ENCODE data around the gene CRTAP.
"Not testable (repeated sequence)": the region's sequence is repeated elsewhere in the genome, so short reads cannot be mapped to it uniquely, and the experiment has no call there.

The CRTAP gene

DNA sequence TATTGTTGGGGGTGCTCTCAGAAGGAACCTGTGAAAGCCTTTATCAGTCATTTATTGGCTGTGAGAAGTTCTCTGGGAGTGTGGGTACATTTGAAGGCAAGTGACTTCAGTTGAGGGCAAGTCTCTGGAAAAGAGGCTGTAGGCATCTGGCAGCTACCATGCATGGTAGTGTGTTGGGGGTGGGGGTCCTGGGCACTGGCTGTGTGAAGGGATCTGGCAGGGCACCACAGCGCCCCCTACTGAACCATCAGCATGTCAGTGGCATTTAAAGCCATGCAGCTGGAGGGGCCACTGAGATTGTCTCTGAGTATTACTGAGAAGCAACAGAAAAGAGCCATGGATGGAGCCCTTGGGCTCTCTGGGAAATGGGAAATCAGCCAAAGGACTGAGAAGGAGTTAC is 30.6 kb downstream of the CRTAP start:
- no peak for DNase-seq (ENCODE audit: low read depth)

DNA sequence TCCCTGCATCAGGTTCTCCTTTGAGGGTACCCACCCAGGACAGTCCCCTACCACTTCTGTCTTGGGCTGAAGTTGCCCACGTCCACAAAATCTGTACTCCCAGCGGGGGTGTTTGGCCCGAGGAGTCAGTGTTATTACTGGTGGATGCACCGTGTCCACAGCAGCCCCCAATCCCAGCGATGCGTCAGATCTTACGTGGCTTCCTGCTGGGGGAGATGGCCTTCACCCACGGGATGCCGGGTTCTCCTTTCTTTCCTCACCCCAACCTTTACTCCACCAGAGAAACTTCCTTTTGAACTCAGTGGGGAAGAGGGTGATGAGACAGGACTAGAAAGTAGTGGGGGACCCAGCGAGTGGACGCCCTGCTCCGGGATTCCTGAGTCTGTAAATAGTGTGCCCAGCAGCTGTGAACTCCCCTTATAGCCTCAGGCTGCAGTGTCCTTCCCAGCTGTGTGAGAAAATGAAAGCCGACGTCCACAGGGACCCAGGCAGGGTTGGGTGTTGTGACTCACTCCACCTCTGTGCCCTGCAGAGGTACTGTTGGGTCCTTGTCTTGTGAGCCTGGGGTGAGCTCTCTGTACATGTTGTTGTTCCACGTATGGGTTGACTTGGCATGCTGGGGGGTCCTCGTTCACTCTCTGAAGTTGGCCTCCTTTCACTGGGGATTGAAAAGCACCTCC is 31.5 kb downstream of the CRTAP start:
- no peak for DNase-seq (ENCODE audit: low read depth)

DNA sequence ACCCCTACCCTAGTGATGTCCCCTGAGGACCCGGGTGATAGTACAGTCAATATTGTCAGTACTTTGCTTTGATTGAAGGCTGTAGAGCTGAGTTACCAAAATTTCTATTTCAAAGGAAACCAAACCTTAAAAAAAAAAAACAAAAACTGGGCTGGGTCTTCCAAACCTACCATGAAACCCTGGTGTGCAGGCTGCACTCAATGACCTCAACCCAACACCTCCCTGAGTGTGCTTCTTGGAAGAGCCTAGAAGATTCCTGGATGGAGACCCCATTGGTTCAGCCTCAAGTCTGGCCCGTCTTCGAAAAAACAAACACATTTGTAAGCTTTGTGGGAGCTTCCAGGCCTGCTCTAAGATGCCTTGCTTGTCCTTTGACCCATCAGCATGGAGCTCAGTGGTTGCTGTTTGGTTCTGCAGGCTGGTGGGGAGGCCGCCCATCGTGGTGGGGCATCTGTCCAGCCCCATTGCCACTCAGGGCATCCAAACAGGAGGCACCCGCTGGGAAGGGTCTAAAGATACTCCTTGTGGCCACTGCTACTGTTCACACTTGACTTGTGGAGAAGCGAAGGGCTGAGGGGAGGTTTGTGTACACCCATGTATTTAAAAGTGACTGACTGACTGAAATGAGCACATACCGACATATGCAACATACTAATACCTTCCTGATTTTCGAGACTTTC is 32.2 kb downstream of the CRTAP start:
- no peak for DNase-seq (ENCODE audit: low read depth)

DNA sequence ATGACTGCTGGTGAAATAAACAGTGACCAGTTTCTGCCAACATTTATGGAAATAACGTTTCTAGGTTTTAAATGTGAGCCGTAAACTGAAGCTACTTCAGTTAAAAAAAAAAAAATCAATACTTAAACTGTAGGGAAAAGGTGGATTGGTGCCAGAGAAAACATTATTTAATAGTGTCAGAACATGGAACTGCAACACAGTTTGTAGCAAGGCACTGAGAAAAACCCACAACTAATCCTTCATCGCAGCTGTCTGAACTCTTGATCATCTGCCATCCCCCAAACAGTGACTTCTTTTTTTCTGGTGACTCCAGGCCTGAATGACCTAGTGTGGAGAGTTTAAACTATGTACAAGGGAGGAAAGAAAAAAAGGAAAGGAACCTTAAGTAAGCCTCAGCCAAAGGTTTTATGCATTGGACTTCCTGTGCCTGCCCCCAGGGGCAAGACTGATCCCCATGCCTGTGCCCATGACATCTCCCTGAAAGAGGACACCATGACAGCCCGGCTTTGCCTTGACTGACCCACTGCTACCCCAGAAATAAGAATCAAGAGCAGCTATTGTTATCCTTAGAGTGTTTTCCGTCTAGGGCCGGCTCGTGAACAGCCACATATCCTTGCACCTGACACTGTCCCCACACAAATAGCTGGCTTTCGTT is 33.1 kb downstream of the CRTAP start:
- DNase-seq (ENCODE audit: low read depth): no peak

DNA sequence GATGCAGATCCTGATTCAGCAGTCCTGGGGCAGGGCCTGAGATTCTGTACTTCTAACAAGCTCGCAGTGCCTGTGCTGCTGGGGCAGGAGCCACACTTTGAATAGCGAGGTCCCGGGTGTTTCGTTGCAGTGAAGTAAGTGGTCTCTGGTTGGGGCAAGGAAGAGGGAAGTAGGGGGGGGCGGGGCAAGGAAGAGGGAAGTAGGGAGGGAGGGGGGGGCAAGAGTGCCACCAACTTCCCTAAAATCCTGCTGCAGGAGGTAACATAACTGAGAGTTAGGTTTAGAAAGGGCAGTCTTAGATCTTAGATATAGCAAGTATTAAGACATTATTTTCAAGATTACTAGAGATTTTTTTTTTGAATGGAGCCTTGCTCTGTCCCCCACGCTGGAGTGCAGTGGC is 35.5 kb downstream of the CRTAP start:
- no peak for DNase-seq (ENCODE audit: low read depth)

DNA sequence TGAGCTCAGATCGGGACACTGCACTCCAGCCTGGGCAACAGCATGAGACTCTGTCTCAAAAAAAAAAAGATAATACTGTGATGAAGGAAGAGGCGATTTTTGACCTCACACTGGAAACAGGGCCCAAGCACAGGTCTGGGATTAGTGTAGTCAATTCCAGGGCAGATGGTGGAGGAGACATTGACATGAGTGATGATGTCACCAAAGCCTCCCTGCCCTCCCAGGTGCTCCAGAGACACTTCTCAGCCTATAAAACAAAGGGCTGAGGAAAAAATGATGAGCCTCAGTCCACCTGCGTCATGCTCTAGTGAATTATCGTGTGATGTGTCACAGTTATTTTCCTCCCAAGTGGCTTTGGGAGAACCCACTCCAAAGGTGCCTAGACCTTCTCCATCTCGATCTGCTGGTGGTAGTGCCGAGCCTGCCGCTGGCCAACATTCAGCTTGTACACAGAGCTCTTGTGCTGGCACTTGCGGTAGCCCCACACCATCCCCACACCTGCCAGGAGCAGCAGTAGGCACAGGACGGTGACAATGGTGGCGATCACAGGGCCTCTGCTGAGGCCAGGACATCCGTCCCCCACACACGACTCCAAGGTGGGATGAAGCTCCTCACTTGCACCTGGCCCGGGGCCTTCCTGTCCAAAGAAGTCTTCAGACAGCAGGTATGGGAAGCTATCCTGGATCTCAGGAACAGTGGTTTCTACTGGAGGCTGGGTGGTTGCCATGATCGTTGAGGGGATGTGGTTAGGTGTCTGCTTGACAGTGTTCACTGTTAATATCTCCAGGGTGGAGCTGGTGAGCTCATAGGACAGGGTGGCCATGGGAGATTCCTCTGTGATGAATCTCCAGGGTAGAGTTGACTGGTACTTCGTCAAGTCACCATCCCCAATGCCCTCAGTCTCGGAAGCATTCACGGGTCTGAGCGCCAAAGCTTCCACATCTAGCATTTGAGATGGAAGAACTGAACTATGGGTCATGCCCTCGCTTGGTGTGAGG is 38.8 kb downstream of the CRTAP start:
- no peak for DNase-seq (ENCODE audit: low read depth)

DNA sequence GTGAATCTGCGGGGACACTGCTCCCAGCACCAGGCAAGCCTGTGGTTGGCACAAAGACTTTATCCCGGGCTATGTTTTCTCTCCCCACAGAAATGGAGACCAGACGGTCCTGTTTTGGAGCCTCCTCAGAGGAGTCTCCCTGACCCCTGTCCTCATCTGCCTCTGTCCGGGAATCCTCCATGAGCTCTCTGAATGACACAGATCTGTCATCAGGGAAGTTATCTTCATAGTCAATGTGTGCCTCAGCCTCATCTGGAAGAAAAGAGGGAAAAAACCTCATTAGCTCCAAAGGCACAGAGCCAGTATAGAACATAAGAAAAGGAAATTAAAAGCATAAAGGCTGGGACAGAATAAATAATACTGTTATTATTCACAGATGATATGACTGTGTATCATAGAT is 40.0 kb downstream of the CRTAP start:
- no peak for DNase-seq (ENCODE audit: low read depth)

DNA sequence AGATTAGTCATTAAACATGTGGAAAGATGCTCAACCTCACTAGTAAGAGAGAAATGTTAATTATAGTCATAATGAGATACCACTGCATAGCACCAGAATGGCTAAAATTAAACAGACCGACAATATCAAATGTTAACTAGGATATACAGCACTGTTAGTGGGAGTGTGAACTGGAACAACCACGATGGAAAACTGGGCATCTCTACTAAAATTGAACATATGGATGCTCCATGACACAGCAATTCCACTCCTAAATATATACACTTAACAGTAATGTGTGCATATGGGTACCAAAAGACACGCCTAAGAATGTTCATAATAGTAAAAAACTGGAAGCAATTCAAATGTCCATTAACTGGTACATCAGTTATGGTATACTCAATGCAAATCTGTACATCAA is 41.5 kb downstream of the CRTAP start:
- DNase-seq (ENCODE audit: low read depth): no peak

DNA sequence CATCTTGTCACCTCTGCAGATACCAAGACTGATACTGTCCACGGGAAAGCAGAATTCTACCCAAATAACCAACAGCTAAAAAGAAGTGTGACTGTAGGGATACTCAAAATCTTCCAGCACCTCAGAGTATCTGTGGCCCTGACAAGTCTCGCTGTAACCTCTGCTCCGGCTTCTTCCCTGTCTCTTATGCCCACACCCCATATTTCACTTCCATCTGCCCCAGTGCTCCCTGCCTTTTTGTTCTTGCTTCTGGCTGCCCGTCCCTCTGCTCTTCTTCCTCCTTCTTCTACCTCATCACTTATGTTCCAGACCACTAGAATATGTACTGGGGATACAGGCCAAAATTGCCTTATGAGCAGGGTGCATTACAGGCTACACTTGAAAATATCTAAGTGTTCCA is 45.4 kb downstream of the CRTAP start:
- no peak for DNase-seq (ENCODE audit: low read depth)

DNA sequence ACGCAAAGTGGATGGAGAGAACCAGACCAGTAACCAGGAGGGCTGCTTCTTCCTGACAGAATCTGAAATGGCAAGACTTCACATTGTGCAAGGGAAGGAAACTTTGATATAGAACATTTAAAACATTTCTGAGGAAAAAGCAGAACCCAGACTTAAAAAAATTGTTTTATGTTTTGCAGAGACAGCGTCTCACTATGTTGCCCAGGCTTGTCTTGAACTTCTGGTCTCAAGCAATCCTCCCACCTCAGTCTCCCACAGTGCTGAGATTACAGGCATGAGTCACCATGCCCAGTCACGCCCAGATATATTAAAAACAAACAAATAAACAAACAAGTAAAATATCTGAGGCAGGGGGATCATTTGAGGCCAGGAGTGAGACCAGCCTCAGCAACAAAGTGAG is 46.2 kb downstream of the CRTAP start:
- no peak for DNase-seq (ENCODE audit: low read depth)

DNA sequence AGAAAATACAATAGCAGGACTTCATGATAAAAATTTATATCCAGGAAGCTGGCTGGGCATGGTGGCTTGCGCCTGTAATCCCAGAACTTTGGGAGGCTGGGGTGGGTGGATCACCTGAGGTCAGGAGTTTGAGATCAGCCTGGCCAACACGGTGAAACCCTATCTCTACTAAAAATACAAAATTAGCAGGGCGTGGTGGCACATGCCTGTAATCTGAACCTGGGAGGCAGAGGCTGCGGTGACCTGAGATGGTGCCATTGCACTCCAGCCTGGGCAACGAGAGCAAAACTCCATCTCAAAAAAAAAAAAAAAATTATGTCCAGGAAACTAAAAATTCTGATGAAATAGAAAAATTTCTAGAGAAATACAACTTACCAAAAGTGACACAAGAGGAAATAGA is 48.8 kb downstream of the CRTAP start:
- not testable (repeated sequence) for DNase-seq (ENCODE audit: low read depth)

DNA sequence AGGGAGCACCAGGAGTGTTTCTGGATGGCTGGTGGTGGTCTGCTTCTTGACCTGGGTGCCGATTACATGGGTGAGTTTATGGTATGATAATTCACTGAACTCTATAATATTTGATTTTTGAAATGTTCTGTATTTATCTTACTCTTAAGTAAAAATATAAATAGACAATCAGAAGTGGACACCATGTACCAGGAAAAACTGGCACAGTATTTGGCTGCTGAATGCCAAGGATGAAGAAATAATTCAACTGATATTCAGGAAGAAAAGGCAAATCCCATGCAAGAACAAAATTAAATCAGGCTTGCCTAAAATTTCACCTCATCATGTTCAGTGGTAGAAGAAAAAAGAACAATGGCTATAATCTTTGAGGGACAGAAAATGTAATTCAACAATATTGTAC is 51.6 kb downstream of the CRTAP start:
- DNase-seq (ENCODE audit: low read depth): no peak

DNA sequence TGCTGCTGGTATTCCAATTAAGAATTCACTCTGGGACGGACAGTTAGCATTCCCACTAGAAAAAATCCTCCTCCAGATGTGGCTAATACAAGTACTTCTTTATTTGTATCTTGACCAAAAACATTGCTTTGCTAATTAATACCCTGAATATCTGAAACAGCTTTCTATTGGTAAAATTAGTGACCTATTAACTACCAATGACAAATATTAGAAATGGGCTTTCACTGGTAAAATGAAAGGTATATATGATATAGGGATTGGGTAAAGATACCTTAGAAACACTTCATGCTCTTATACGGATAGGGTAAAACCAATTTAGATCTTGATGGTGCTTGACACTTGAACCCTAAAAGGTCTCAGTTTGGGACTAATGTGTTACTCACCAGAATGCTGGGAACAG is 52.3 kb downstream of the CRTAP start:
- no peak for DNase-seq (ENCODE audit: low read depth)

DNA sequence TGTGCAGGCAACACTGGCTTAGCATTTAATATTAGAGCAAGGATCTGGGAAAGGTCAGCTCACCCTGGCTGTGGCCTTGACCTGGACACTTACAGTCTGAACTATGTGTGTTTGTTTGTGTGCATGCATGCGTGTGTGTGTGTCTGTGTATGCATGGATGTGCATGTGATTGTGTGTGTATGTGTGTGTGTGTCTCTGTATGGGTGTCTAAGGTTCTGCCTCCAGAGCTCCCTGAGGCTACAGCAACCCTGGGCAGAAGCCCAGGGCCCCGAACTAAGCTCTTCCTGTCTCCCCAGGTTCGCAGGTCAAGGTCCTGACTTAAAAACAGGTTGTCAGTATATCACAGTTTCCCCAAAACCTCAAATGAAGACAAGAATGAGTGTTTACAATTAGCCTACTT is 53.5 kb downstream of the CRTAP start:
- DNase-seq (ENCODE audit: low read depth): no peak

DNA sequence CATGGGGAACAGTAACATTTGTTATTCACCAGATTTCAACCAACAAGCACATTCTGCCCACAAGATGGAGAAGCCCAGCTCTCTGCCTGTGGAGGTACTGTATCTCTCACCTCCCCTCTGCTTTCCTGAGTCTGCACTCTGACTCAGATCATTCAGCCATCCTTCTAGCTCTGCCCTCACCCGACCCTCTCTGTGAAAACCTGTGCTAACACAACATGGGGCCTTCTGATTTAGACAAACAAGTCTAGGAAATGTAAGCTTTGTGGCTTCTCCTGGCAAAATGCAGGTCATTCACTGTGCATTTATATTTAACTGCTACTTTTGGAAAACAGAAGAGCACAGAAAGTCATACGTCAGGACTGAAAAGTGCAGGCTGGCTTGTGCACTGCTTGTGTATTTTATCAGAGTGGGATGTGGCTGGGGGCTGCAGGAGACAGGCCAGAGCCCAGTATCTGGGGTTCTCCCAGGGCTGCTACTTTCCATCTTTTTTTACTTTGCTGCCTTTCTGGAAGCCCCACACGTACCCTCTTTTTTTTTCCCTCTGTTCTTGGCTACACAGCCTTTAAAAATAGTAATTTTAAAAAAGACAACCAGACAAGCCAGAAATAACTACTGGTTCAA is 54.0 kb downstream of the CRTAP start:
- DNase-seq (ENCODE audit: low read depth): no peak

DNA sequence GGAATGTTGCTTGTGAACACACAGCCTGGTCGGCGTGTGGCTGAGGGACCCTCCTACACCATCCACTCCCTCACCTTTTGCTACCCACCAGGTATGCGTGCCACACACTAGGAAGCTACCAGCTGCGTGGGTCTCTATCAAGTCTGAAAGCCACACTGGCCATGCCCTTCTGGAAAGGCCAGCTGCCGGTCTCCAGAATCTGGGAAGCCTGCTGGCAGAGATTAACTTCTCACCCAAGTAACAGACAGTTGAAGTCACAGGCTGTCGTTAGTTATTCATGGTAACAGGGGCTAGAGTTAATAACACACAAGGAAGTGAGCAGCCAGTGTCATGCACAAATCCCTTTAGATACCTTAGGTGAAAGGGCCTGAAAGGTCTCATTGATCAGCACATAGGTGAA is 56.7 kb downstream of the CRTAP start:
- DNase-seq (ENCODE audit: low read depth): no peak

DNA sequence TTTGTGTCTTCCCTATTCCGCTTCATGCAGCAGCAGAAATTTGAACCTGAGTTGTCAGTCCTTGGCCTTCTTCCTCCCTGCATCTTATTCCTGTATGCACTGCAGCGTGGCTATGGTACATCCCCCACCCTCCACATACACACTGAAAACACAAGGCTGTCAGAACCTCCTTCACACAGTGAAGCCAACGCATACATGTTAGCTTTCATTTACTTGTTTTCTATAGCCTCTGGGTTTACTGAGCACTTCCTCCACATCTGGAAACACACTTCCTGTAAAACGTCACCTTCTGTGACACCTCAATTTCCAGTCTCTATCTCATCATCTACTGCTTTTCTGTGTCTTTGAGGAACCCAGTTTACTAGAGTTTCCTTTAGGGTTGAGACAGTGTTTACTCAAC is 57.8 kb downstream of the CRTAP start:
- DNase-seq (ENCODE audit: low read depth): no peak

DNA sequence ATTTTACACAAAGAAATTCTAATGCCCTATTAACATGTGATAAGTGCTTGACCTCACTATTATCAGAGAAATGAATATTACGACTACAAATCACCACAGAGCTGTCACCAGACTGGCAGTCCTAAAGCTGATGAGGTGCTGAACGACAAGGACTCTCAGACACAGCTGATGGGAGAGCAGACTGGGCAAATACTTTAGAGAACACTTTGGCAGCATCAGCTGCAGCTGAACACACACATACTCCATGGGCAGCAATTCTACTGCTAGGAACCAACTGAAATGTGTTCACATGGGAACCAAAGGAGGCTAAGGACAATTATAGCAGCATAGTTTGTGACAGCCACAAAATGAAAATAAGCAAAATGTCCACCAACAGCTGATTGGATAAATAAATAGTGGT is 59.3 kb downstream of the CRTAP start:
- DNase-seq (ENCODE audit: low read depth): no peak

DNA sequence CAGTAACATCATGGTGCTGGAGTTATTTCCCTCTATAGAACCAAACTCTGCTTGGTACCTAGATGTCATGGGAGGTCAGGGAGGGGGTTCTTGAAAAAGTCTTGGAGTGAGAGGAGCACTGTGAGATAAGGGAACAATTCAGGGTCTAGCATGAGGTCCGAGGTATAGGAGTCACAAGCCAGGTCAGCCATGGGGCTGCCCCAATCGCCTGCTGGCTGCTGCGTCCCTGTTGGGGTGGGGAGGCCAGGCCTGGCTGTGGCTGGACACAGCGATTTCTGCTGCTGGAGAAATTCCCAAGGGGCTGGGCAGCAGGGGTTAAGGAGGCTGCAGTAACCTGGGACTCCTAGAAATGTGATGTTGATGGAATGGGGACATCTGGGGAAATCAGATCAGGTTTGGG is 59.9 kb downstream of the CRTAP start:
- no peak for DNase-seq (ENCODE audit: low read depth)

DNA sequence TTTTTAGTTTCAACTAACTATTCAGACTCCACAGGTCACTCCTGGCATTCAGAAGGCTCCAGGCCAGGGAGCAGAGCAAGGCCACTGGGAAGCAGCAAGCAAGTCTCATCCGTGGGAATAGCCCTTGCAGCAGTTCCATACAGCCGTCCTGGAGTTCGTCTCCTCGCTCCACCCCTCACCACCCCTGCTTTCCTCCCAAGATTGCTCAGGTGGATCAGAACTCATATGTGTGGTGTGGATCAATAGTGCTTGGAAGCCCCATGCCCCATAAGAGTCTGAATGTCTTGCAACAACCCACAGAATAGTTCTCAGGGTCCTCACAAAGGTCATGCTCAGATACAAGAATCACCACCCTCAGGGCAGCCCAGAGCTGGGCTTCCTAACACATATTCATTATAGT is 60.3 kb downstream of the CRTAP start:
- DNase-seq (ENCODE audit: low read depth): no peak

DNA sequence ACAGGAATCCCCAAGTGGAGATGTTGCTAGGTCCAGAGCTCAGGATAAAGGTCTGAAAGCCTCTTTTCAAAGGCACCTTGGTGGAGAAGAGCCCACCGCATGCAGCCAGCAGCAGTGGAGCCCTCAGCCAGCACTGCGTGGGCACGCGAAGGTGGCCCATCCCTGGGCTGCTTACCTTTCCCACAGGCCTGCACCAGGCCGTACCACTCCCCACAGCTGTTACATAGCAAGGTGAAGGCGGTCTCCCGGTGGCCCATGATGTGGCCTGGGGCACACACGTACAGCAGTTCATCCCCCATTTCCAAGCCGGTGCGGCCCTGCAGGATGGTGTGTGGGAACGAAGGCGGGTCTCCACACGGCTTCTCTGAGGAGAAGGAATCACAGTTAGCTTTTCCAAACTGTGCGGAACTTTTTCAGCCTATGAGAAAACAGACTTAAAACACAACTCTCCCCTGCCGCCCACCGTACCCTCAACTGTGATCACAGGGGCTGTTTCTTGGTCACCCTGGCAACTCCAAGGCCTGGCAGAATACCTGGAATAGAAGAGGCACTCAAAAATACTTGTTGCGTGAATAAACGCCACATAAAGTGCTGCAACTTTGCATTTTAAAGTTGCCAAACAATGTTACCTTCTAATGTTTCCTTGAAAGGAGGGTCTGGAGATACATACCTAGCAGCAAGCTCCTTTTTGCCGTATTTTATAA is 61.0 kb downstream of the CRTAP start:
- no peak for DNase-seq (ENCODE audit: low read depth)

Data from stimulated activated CD8-positive, alpha-beta memory T cell treated with anti-CD3 and anti-CD28 coated beads, Interleukin-15, amount 100 ng/mL, for 24 hours (primary cell).